H1 (cell line): ENCODE results near the gene ASTL.

Experiments
- BRCA1 ChIP-seq: IDR thresholded peaks from 2 replicates; pipeline ENCODE4 v1.6.1; 2012; ENCODE audit warnings: low read depth, low read length, improper control_type of control experiment
- CEBPB ChIP-seq: IDR thresholded peaks from 2 replicates; pipeline ENCODE4 v1.6.1; 2012; ENCODE audit warnings: low read depth, low read length
- CTCF ChIP-seq, 3 experiments: IDR thresholded peaks; 1 replicate in 2 of 3; 2 replicates in 1 of 3; pipeline versions ENCODE4 v1.5.1 to v1.6.1; 2011; ENCODE audit warnings: low read length in 3 of 3, mild to moderate bottlenecking in 3 of 3, inconsistent platforms in 2 of 3, low read depth in 1 of 3, moderate library complexity in 1 of 3; ENCODE audit not compliant: insufficient read depth in 1 of 3; ENCODE audit errors: control extremely low read depth in 1 of 3
- POLR2A ChIP-seq, 2 experiments: IDR thresholded peaks; 1 replicate in 1 of 2; 2 replicates in 1 of 2; pipeline ENCODE4 v1.6.1; 2011; ENCODE audit warnings: low read depth in 2 of 2, low read length in 2 of 2, mild to moderate bottlenecking in 2 of 2; ENCODE audit errors: control extremely low read depth in 1 of 2
- RNF2 ChIP-seq: fragments of 200-900, 300-1000 bp; sonication (generic); IDR thresholded peaks from 2 replicates; pipeline ENCODE4 v1.7.1; 2016; ENCODE audit warnings: borderline replicate concordance, low read depth, mild to moderate bottlenecking, antibody characterized with exemption, low read length; ENCODE audit not compliant: poor library complexity, severe bottlenecking; ENCODE audit errors: missing control alignments

- TF ChIP-seq RNF2 (no peak), CEBPB (no peak), BRCA1 (no peak), POLR2A (IDR thresholded peaks at IDR 0.05; ENCODE audit: control extremely low read depth in 1 of 2, low read depth in 2 of 2, low read length in 2 of 2) (no peak), CTCF (IDR thresholded peaks at IDR 0.05; ENCODE audit: control extremely low read depth in 1 of 3, insufficient read depth in 1 of 3, low read depth in 1 of 3, low read length in 3 of 3) (no peak)
Observed at GRCh38 chr2:96083064-96083939, 55.0 kb downstream of the ASTL start.
